Stimulated activated CD4-positive, alpha-beta T cell treated with anti-CD3 and anti-CD28 coated beads, Interleukin-1b, Interleukin-23, amount 100 ng/mL, for 48 hours (primary cell): ENCODE measurements around the gene CSRNP3.

ENCODE experiments used
- DNase-seq: peaks from one replicate; pipeline ENCODE4 v3.0.0-alpha.2; 2020

CSRNP3 gene

GRCh38 chr2:165594935-165595255 is 125.4 kb downstream of the CSRNP3 start:
- DNase-seq = no peak

GRCh38 chr2:165596788-165597187 is 127.3 kb downstream of the CSRNP3 start:
- no peak for DNase-seq

GRCh38 chr2:165601065-165601830 is 131.8 kb downstream of the CSRNP3 start:
- no peak for DNase-seq

DNA sequence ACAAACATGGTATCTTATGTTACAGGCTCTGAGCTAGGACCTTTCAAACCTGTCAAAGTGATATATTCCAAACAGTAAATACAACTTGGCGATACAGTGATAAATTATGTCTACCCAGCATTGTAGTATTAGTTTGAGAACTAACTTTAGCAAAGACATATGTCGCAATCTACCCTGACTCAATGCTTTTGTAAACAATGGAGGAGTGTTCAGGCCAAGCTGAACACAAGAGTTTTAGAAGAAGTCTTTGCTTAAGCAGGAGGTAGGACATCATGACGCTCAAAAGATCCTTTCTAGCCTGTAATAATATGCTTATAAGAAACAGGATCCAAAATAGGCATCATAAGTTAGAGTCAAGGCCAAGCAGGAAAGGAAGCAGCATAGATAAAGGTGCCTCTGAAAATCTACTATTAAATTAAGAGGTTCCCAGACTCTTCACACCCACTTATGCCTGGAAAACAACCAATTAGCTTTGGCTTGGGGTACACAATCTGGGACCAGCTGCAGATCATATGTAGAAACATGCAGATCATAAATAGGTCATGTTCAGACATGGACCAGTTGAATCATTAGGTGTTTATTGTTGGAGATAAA is 132.5 kb downstream of the CSRNP3 start:
- no peak for DNase-seq

DNA sequence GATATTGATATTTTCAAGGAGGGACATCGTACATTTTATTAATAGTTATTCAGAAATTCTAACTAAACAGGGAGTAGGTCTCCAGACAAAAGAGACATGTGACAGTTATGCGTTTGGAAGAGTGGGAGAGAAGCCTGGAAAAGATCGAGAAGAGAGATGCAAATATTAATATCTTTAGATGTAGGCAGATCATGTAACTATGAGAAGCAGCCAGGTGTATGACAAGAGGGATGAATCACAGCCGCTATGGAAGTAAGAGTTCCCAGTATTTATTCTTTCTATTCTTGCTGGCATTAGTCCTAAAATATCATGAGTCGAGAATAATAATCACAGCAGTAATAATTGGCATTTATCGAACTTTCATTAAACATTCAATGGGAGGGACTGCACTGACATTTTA is 140.2 kb downstream of the CSRNP3 start:
- DNase-seq = no peak

DNA sequence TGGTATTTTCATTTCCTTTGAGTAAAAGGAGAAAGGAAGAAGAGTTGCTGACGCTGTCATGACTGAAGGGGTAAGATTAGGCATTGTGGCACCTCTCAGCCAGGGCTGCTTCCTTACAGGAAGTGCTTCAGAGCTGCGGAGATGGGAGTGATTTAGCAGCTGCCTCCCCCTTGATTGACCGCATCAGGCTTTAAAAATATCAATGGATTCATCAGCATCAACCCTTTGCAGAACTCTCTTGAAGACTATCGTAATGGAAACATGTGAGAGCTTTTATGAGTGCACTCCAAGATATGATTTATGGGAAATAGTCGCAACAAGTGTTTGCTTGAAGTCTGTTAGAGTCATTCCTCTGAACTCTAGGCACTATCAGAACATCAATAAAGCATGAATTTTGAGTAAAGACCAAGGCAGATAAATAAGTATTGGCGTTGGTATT is 141.1 kb downstream of the CSRNP3 start:
- no peak for DNase-seq

DNA sequence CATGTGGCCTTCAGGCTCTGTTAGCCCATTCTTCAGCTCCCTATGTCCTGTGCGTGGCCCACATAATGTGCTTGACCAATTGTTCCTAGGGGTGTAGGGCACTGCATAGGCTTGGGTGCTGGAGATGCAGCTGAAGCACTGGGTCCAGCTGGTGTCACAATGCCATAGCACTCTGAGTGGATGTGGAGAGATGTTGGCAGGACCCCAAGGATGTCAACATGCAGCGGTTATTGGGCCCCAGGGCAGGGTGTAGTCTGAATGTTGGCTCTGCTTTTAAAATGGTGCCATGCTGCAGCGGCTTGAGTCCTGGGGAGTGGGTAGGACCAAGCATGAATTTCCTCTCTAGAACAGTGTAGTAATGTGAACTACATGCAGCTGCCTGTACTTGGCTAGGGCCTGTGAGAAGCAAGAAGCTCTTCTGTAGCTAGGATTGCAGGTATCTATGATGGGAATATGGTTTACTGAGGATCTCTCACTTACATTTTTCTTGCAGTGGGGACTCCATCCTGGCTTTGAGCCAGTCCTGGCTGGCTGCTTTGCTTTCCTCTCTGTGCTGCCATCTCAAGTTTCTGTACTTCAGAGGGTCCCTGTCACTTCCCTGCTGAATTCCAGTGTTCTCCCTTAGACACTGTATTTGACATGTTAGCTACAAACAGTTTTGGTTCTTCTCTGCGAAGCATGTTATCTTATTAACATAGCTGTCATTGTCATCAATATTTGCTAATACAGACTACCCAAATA is 148.4 kb downstream of the CSRNP3 start:
- no peak for DNase-seq

- no peak for DNase-seq
Observed at GRCh38 chr2:165618806-165619205, 149.3 kb downstream of the CSRNP3 start.

DNA sequence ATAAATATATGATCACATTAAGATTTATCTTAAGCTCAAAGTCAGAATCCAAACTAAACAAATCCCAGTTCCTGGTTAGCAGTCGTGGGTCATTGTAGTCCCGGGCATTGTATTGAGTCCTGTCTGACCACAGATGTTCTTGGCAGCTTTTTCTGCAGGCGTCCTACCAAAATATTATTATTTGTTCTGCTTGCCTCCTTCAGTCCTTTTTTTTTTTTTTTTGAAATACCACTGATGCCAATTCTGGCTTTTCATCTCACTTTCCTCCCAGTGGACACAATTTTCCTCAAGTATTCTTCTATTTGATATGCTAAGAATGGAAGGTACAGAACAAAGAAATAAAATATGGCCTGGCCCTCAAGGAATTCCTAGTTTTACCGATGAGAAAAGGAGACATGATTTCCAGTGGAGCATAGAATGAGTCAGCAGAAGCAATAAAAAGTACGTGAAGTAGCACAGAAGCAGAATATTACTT is 151.6 kb downstream of the CSRNP3 start:
- no peak for DNase-seq

DNA sequence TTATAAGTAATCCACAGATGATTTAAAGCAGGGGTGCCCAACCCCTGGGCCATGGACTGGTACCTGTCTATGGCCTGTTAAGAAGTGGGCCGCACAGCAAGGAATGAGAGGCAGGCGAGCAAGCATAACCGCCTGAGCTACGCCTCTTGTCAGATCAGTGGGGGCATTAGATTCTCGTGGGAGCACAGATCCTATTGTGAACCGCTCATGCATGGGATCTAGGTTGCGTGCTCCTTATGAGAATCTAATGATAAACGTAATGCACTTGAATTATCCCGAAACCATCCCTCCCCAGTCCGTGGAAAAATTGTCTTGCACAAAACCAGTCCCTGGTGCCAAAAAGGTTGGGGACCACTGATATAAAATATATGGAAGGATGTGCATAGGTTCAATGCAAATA is 153.7 kb downstream of the CSRNP3 start:
- DNase-seq = no peak

DNA sequence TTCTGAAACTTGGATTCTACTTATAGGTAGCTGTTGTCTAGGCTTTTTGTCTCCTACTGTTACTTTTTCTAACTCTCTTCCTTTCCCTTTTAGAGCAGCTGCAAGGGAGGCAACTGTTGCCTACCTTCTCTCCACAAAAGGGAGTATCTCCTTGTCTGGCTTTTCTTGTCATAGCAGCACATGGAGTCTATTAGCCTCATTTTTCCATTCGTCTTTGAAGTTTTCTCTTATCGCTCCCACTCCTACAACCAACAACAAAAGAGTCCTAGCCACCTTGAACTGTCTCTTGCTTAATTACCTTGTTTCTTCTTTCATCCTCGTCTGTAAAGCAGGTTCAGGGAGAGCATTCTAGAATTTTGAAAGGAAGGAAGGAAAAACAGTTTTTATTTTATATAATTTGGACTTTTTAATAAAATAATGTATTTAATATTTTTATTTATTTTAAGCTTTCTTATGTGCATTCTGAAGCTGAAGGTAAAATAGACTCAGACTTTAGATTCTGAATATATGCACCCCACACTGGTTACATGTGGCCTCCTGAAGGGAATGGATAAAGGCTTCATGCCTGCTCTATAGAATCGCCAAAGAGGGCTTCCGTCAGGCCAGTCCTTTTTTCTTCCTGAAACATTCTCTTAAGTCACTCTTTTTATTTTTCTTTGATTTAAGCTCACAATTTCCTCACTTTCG is 154.4 kb downstream of the CSRNP3 start:
- no peak for DNase-seq

- DNase-seq = no peak
Observed at GRCh38 chr2:165624470-165624800, 154.9 kb downstream of the CSRNP3 start.

DNA sequence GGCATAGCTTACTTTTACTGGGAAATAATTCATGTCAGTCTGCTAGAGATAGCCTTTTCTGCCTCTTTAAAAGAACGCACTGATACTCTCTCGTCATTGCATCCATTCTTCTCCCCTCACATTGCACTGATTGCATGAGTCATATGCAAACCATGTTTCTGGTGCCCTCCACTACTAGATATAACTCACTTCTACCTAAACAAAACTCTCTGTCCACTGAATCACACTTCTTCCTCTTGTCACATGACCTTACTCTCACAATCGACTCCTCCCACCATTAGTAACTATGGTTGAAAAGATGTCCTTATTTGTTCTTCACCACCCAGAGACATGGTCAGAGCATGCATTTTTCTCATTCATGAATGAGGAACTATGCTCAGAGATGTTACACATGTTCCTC is 158.0 kb downstream of the CSRNP3 start:
- DNase-seq = no peak

DNA sequence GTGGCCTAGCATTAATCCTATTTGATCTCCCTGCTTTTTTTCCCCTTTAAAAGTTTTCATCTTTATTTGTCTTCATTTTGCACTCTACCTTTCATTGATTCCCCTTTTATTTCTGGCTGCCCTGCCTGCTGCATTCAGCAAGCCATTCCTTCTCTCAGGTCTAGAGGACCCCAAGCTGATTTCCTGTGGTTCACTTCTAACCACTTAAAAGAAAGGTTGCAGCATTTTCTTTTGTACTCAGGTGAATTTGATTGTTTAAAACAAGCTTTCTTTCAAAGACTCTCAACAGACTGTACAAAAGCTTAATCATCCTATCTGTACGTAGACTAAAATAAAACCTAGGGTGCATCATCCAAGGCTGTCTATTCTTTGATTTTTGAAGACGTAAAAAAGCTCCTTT is 160.3 kb downstream of the CSRNP3 start:
- DNase-seq = no peak

- no peak for DNase-seq
Observed at GRCh38 chr2:165630236-165630635, 160.7 kb downstream of the CSRNP3 start.

- DNase-seq = no peak
Observed at GRCh38 chr2:165631089-165631488, 161.6 kb downstream of the CSRNP3 start.

DNA sequence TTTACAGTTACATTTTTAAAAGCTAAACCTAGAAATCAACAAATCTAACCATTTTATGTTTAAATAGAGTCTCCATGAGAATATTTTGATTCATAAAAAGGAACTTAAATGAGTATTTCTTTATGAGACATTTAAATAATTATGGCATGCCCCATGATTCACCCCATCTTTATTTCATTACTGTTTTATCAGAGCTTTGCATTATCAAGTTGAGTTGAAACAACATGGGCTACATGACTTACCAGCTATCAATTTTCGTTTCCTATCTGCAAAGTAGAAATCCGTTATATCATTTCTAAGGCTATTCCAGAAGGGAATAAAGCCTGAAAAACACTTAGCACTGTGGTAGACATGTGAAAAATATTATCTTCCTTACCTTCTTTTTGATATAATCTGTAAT is 163.1 kb downstream of the CSRNP3 start:
- no peak for DNase-seq

DNA sequence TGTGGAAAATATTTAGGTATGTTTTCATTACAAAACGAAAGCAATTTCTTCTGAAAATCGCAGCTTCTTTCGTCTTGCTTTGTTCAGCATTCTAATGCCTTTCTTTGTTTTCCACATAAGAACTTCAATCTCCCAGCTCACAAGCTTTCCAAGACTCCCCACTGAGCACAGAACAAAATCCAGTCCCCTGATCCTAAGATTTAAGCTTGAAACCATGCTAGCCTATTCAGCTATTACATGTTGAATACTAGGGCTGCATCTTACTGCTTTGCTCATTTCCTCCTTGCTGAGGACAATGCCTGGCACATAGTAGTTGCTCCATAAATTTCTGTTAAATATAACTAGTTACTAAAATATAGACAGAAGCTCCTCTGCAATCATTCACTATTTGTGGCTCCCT is 163.9 kb downstream of the CSRNP3 start:
- DNase-seq = no peak

- DNase-seq = no peak
Observed at GRCh38 chr2:165634282-165634681, 164.8 kb downstream of the CSRNP3 start.

- DNase-seq = no peak
Observed at GRCh38 chr2:165634855-165635254, 165.4 kb downstream of the CSRNP3 start.

DNA sequence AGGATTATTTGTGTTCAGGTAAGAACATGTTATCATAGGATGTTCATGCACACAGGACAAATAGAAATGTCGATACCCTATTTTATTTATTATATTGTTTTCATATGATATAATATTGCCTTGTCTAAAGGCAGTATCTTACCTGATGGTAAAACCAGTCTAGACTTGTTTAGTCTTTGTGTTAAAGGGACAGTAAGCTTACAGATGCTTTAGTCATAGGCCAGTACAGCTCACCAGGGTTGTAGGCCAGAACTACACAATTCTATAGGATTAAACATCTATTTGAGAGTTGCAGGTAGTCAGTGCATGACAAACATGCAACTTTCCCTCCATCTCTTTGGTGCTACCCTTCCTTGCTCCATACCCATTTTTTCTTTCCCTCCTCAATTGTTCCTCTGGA is 166.0 kb downstream of the CSRNP3 start:
- DNase-seq = no peak

DNA sequence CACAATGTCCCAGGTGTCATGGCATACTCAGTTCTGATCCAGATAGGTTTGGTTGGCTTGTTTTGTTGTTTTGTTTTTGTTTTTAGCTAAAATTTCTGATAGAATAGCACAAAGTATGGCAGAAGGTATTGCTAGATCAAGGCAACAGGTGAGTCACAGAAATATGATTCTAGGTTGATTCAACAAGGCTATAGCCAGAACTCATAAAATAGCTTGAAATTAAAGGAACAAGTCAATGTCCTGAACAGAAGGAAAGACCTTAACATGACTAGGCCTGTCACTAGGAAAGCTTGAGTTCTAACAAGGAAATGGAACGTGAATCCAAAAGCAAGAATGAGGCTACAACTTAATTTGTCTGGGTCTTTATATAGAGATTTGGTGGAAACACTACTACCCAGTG is 167.5 kb downstream of the CSRNP3 start:
- DNase-seq = no peak

- DNase-seq = no peak
Observed at GRCh38 chr2:165637396-165637795, 167.9 kb downstream of the CSRNP3 start.

DNA sequence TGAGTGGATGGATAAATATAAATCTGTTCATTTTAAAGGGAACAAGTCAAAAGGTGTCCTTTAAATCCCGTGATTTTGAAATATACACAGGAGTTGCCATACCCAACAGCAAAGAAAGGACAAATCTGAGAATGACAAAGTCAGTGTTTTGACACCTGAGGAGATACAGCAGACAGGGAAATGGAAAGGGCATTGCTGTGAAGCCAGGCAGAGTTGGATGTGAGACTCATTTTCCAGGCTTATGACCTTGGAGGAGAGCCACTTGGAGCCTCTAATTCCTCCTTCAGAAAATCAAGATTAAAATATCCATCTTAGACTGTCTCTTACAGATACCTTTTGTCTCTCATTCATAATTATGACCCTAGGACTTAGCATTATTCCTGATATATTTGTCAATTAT is 170.0 kb downstream of the CSRNP3 start:
- no peak for DNase-seq
